ENCODE results near the gene CEBPZ.
"Not testable (repeated sequence)": the region's sequence is repeated elsewhere in the genome, so short reads cannot be mapped to it uniquely, and the experiment has no call there.

- not testable (repeated sequence) for TF ChIP-seq FOXJ3 (CRISPR knock-in tag; IDR thresholded peaks at IDR 0.05; ENCODE audit: borderline replicate concordance); CTCF (IDR thresholded peaks at IDR 0.05); TP53 (CRISPR knock-in tag; IDR thresholded peaks at IDR 0.05); ATF3 (CRISPR knock-in tag; conservative IDR thresholded peaks at IDR 0.05)
These were observed 26.2 kb downstream of the CEBPZ start for GRCh38 chr2:37205071-37205661.
